HK-2 (cell line): ENCODE data around the gene TRAPPC3L.
"Not testable (repeated sequence)": the region's sequence is repeated elsewhere in the genome, so short reads cannot be mapped to it uniquely, and the experiment has no call there.

Experiments
- DNase-seq: peaks from one replicate; pipeline ENCODE4 v3.0.0-alpha.2; 2018; ENCODE audit not compliant: unreplicated experiment

Gene TRAPPC3L

GRCh38 chr6:116513224-116513875, 32.1 kb downstream of the TRAPPC3L start:
- DNase-seq = no peak

- no peak for DNase-seq
Measured at GRCh38 chr6:116512734-116513133, 32.8 kb downstream of the TRAPPC3L start.

- no peak for DNase-seq
Measured at GRCh38 chr6:116512111-116512559, 33.3 kb downstream of the TRAPPC3L start.

- no peak for DNase-seq
Measured at GRCh38 chr6:116511424-116512110, 33.9 kb downstream of the TRAPPC3L start, which contains the start of gene CALHM5. Gene CALHM5 (plus strand): TSS chr6:116511639. CDS start chr6:116511697, 58 bp downstream.

GRCh38 chr6:116508527-116508926, 37.0 kb downstream of the TRAPPC3L start:
- DNase-seq = no peak

GRCh38 chr6:116507324-116507723, 38.2 kb downstream of the TRAPPC3L start:
- DNase-seq = no peak

- no peak for DNase-seq
Measured at GRCh38 chr6:116500969-116501433, 44.5 kb downstream of the TRAPPC3L start.

- no peak for DNase-seq
Measured at GRCh38 chr6:116497113-116497676, 48.3 kb downstream of the TRAPPC3L start.

- not testable (repeated sequence) for DNase-seq
Measured at GRCh38 chr6:116495161-116495560, 50.3 kb downstream of the TRAPPC3L start.

- no peak for DNase-seq
Measured at GRCh38 chr6:116492331-116493067, 53.0 kb downstream of the TRAPPC3L start.

GRCh38 chr6:116491610-116492330, 53.7 kb downstream of the TRAPPC3L start:
- no peak for DNase-seq

GRCh38 chr6:116485559-116486184, 59.8 kb downstream of the TRAPPC3L start:
- DNase-seq = no peak

GRCh38 chr6:116483616-116484015, 61.9 kb downstream of the TRAPPC3L start:
- DNase-seq = no peak

GRCh38 chr6:116482780-116483179, 62.7 kb downstream of the TRAPPC3L start:
- DNase-seq = no peak

GRCh38 chr6:116476002-116476678, 69.3 kb downstream of the TRAPPC3L start:
- no peak for DNase-seq

GRCh38 chr6:116475141-116475540, 70.3 kb downstream of the TRAPPC3L start:
- no peak for DNase-seq

- DNase-seq = no peak
Measured at GRCh38 chr6:116472706-116473105, 72.8 kb downstream of the TRAPPC3L start.

- no peak for DNase-seq
Measured at GRCh38 chr6:116471531-116471930, 74.0 kb downstream of the TRAPPC3L start.

GRCh38 chr6:116468293-116468692, 77.2 kb downstream of the TRAPPC3L start:
- DNase-seq = no peak

- DNase-seq = no peak
Measured at GRCh38 chr6:116467514-116467913, 78.0 kb downstream of the TRAPPC3L start.
